Measurements from ENCODE around the gene CCKAR. TPM values are rescaled to one million over a fixed set of nuclear protein-coding genes. Genes with fewer than 3 reads are reported as not detected.

CCKAR gene
- total and polyA plus RNA-seq, 7 experiments from 2014 or later = not detected

- peaks cover under 1 to 33% (median 7%) of the 10 kb centered on the region in 5 donors for H3K36me3 Mint-ChIP-seq
- H3K36me3 ChIP-seq (ENCODE audit: control insufficient read depth in 2 of 3, insufficient read depth in 3 of 3, low read length in 3 of 3) = no peaks in the 10 kb centered on the region
- no peaks in the 10 kb centered on the region for H3K27me3 ChIP-seq (ENCODE audit: control insufficient read depth in 2 of 2, insufficient read depth in 2 of 2, low read length in 2 of 2)
- no peak overlapping the region for H3K27ac Mint-ChIP-seq
- CTCF ChIA-PET = interaction anchor here (1.1 kb wide), 1 partner anchor 17 kb away, joined by 3 read pairs; no protein-coding TSS in a partner anchor
- no peaks in the 10 kb centered on the region for H3K4me1 ChIP-seq (ENCODE audit: control insufficient read depth in 2 of 2, insufficient read depth in 2 of 2, low read length in 2 of 2)
- H3K4me3 Mint-ChIP-seq = no peak overlapping the region
- intact Hi-C loops (cut with micrococcal nuclease) = no loop called here
- no peak for ATAC-seq
- no peaks in the 10 kb centered on the region for H3K4me1 Mint-ChIP-seq
- no peak overlapping the region for H3K4me3 ChIP-seq (ENCODE audit: low read length)
- peaks cover under 1 to 8% (median 5%) of the 10 kb centered on the region in 5 donors for H3K27me3 Mint-ChIP-seq
- DNase-seq = no peak
- H3K27ac ChIP-seq (ENCODE audit: low read depth, low read length) = no peak overlapping the region
- peaks cover 0 to 22% (median 7%) of the 10 kb centered on the region in 11 donors for H3K9me3 Mint-ChIP-seq
- H3K9me3 ChIP-seq (ENCODE audit: control insufficient read depth in 2 of 3, low read length in 3 of 3) = peaks cover 0 to 5% (median 0%) of the 10 kb centered on the region in 3 experiments
- POLR2A ChIA-PET = no interaction called here
Observed at GRCh38 chr4:26441102-26441501, 49.2 kb downstream of the CCKAR start.

DNA sequence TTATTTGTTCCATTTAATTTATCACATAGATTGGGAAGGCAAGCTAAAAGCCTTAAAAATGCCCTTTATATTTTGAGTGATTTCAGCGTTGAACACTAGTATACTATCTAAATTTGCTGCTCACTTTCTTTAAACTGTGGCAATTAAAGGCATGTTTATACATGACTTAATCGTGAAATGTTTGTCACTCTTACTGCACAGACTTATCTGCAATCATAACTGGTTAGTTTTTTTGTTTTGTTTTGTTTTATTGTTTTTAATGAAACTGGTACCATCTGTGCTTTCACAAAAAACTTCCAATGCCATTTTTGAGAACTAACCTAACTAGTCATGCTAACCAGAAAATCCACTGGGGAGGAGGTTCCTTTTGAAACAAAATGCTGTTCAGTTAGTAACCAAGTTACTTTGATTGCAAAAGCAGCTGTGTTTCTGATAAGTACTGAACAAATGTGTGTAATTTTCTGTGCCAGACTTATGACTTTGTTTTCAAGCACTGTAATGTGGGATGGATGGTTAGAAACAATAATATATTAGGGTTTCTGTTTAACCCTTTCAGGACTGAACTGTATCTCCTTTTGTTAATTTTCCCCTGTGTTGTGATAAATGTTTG, 56.1 kb downstream of the CCKAR start:
- ChIA-PET POLR2A (interaction anchor here (0.5 kb wide), 1 partner anchor 527 kb away, joined by 3 read pairs; no protein-coding TSS in a partner anchor), CTCF (interaction anchor here (0.7 kb wide), 1 partner anchor 18 kb away, joined by 3 read pairs; no protein-coding TSS in a partner anchor)
- Histone ChIP-seq H3K27me3 (ENCODE audit: control insufficient read depth in 2 of 2, insufficient read depth in 2 of 2, low read length in 2 of 2) (no peaks in the 10 kb centered on the region), H3K27ac (ENCODE audit: low read depth, low read length) (no peak overlapping the region), H3K4me3 (ENCODE audit: low read length) (no peak overlapping the region), H3K36me3 (ENCODE audit: control insufficient read depth in 2 of 3, insufficient read depth in 3 of 3, low read length in 3 of 3) (peaks cover 0 to 14% (median 0%) of the 10 kb centered on the region in 3 experiments), H3K4me1 (ENCODE audit: control insufficient read depth in 2 of 2, insufficient read depth in 2 of 2, low read length in 2 of 2) (no peaks in the 10 kb centered on the region), H3K9me3 (ENCODE audit: control insufficient read depth in 2 of 3, low read length in 3 of 3) (no peaks in the 10 kb centered on the region)
- ATAC-seq = no peak
- no peak overlapping the region for H3K4me3 Mint-ChIP-seq
- H3K27me3 Mint-ChIP-seq = no peaks in the 10 kb centered on the region
- peaks cover 12 to 45% (median 19%) of the 10 kb centered on the region in 5 donors for H3K36me3 Mint-ChIP-seq
- intact Hi-C loops (cut with micrococcal nuclease) = no loop called here
- H3K27ac Mint-ChIP-seq = peak overlapping the region in 2 of 9 donors; percentile 8 to 37
- DNase-seq = no peak
- peaks cover 0 to 6% (median 0%) of the 10 kb centered on the region in 7 donors for H3K4me1 Mint-ChIP-seq
- H3K9me3 Mint-ChIP-seq = no peaks in the 10 kb centered on the region

GRCh38 chr4:26433556-26433955, 56.7 kb downstream of the CCKAR start:
- intact Hi-C loops (cut with micrococcal nuclease) = no loop called here
- ATAC-seq (no peak), DNase-seq (no peak)
- H3K9me3 Mint-ChIP-seq = no peaks in the 10 kb centered on the region
- no peaks in the 10 kb centered on the region for H3K27me3 ChIP-seq (ENCODE audit: control insufficient read depth in 2 of 2, insufficient read depth in 2 of 2, low read length in 2 of 2)
- H3K27ac Mint-ChIP-seq = peak overlapping the region in 2 of 9 donors; percentile 6 to 37
- no peaks in the 10 kb centered on the region for H3K4me1 ChIP-seq (ENCODE audit: control insufficient read depth in 2 of 2, insufficient read depth in 2 of 2, low read length in 2 of 2)
- H3K4me1 Mint-ChIP-seq = peaks cover 0 to 6% (median 0%) of the 10 kb centered on the region in 7 donors
- H3K27me3 Mint-ChIP-seq = no peaks in the 10 kb centered on the region
- H3K36me3 Mint-ChIP-seq = peaks cover 12 to 45% (median 19%) of the 10 kb centered on the region in 5 donors
- ChIA-PET POLR2A (no interaction called here), CTCF (interaction anchor here (0.7 kb wide), 1 partner anchor 17 kb away, joined by 3 read pairs; no protein-coding TSS in a partner anchor)
- H3K27ac ChIP-seq (ENCODE audit: low read depth, low read length) = no peak overlapping the region
- H3K4me3 ChIP-seq (ENCODE audit: low read length) = no peak overlapping the region
- H3K36me3 ChIP-seq (ENCODE audit: control insufficient read depth in 2 of 3, insufficient read depth in 3 of 3, low read length in 3 of 3) = peaks cover 0 to 14% (median 0%) of the 10 kb centered on the region in 3 experiments
- no peaks in the 10 kb centered on the region for H3K9me3 ChIP-seq (ENCODE audit: control insufficient read depth in 2 of 3, low read length in 3 of 3)
- no peak overlapping the region for H3K4me3 Mint-ChIP-seq

GRCh38 chr4:26432419-26432818, 57.9 kb downstream of the CCKAR start:
- DNase-seq (no peak), ATAC-seq (no peak)
- Mint-ChIP-seq H3K4me3 (no peak overlapping the region), H3K36me3 (peaks cover 12 to 45% (median 19%) of the 10 kb centered on the region in 5 donors), H3K27me3 (no peaks in the 10 kb centered on the region), H3K27ac (no peak overlapping the region), H3K4me1 (peaks cover 0 to 6% (median 5%) of the 10 kb centered on the region in 7 donors), H3K9me3 (no peaks in the 10 kb centered on the region)
- no peaks in the 10 kb centered on the region for H3K9me3 ChIP-seq (ENCODE audit: control insufficient read depth in 2 of 3, low read length in 3 of 3)
- H3K4me1 ChIP-seq (ENCODE audit: control insufficient read depth in 2 of 2, insufficient read depth in 2 of 2, low read length in 2 of 2) = no peaks in the 10 kb centered on the region
- no peaks in the 10 kb centered on the region for H3K27me3 ChIP-seq (ENCODE audit: control insufficient read depth in 2 of 2, insufficient read depth in 2 of 2, low read length in 2 of 2)
- ChIA-PET CTCF (no interaction called here), POLR2A (no interaction called here)
- H3K4me3 ChIP-seq (ENCODE audit: low read length) = no peak overlapping the region
- no peak overlapping the region for H3K27ac ChIP-seq (ENCODE audit: low read depth, low read length)
- peaks cover 0 to 14% (median 0%) of the 10 kb centered on the region in 3 experiments for H3K36me3 ChIP-seq (ENCODE audit: control insufficient read depth in 2 of 3, insufficient read depth in 3 of 3, low read length in 3 of 3)
- intact Hi-C loops (cut with micrococcal nuclease) = no loop called here

DNA sequence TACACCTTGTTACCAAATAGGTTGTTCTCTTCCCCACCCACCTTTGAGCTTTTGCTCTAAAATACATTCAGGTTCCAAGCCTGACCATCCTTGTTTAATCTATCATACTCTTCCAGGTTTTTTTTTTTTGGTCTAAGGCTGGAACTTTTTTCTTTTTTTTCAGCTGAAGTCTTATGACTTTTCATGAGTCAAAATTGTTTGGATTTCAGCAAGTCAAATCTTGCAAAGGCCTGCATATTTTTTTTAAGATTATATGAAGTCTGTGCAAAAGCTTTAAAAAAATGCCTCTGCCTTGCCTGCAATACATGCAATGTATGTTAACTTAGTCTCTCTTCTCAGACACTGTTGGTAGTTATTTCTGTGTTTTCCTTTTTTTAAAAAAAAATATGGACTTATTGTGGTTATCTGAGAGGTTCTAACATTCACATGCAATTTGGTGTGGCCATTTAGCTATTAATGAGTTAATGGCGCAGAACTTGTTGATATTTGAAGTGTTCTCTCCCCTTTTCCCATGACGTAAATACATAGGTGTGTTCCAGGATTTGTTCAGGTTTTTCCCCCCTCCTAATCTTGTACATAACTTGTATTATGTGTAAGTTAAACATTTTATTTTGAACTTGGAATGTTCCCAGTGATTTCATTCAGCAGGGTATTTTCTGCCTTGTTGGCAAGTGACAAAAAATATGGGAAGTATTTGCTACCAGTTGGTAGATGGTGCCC, 58.7 kb downstream of the CCKAR start:
- Histone ChIP-seq H3K9me3 (ENCODE audit: control insufficient read depth in 2 of 3, low read length in 3 of 3) (no peaks in the 10 kb centered on the region), H3K27me3 (ENCODE audit: control insufficient read depth in 2 of 2, insufficient read depth in 2 of 2, low read length in 2 of 2) (no peaks in the 10 kb centered on the region), H3K36me3 (ENCODE audit: control insufficient read depth in 2 of 3, insufficient read depth in 3 of 3, low read length in 3 of 3) (peaks cover 0 to 14% (median 0%) of the 10 kb centered on the region in 3 experiments), H3K4me1 (ENCODE audit: control insufficient read depth in 2 of 2, insufficient read depth in 2 of 2, low read length in 2 of 2) (no peaks in the 10 kb centered on the region), H3K4me3 (ENCODE audit: low read length) (no peak overlapping the region), H3K27ac (ENCODE audit: low read depth, low read length) (no peak overlapping the region)
- ATAC-seq = no peak
- ChIA-PET POLR2A (no interaction called here), CTCF (interaction anchor here (0.8 to 1.0 kb wide), 2 partner anchors 8 to 579 kb away, joined by 3 to 5 read pairs; no protein-coding TSS in a partner anchor)
- Mint-ChIP-seq H3K9me3 (no peaks in the 10 kb centered on the region), H3K27me3 (no peaks in the 10 kb centered on the region), H3K36me3 (peaks cover 12 to 47% (median 23%) of the 10 kb centered on the region in 5 donors), H3K4me1 (peaks cover 2 to 14% (median 11%) of the 10 kb centered on the region in 7 donors), H3K4me3 (no peak overlapping the region), H3K27ac (no peak overlapping the region)
- DNase-seq = no peak
- intact Hi-C loops (cut with micrococcal nuclease) = no loop called here
